EH (cell line): ENCODE measurements around the gene SRPX2.

Experiments
- DNase-seq: peaks from one replicate; pipeline ENCODE4 v3.0.0-alpha.2; 2015; ENCODE audit warnings: low read depth

Gene SRPX2

GRCh38 chrX:100649550-100650356 is 5.8 kb downstream of the SRPX2 start:
- DNase-seq: peak; percentile 89

- DNase-seq: no peak
Observed at GRCh38 chrX:100650841-100651240, 6.8 kb downstream of the SRPX2 start.

- no peak for DNase-seq
Observed at GRCh38 chrX:100652266-100652665, 8.3 kb downstream of the SRPX2 start.

- peak; percentile 37 for DNase-seq
Observed at GRCh38 chrX:100654261-100654660, 10.3 kb downstream of the SRPX2 start.

GRCh38 chrX:100658941-100659381 is 15.0 kb downstream of the SRPX2 start:
- no peak for DNase-seq

GRCh38 chrX:100659431-100660137 is 15.6 kb downstream of the SRPX2 start:
- no peak for DNase-seq

GRCh38 chrX:100662170-100662569 is 18.2 kb downstream of the SRPX2 start:
- DNase-seq: no peak

- DNase-seq: no peak
Observed at GRCh38 chrX:100662796-100663195, 18.8 kb downstream of the SRPX2 start.

- DNase-seq: no peak
Observed at GRCh38 chrX:100663642-100664041, 19.6 kb downstream of the SRPX2 start.

GRCh38 chrX:100672966-100673365 is 29.0 kb downstream of the SRPX2 start:
- DNase-seq: no peak

GRCh38 chrX:100673397-100673953 is 29.5 kb downstream of the SRPX2 start:
- DNase-seq: peak; percentile 78

- no peak for DNase-seq
Observed at GRCh38 chrX:100674705-100675104, 30.7 kb downstream of the SRPX2 start.

GRCh38 chrX:100677611-100678181 is 33.7 kb downstream of the SRPX2 start:
- no peak for DNase-seq

- peak; percentile 64 for DNase-seq
Observed at GRCh38 chrX:100680756-100681155, 36.8 kb downstream of the SRPX2 start.

- DNase-seq: peak; percentile 40
Observed at GRCh38 chrX:100681599-100681998, 37.6 kb downstream of the SRPX2 start.

GRCh38 chrX:100682939-100683338 is 38.9 kb downstream of the SRPX2 start:
- DNase-seq: no peak

- peak; percentile 72 for DNase-seq
Observed at GRCh38 chrX:100685284-100685996, 41.4 kb downstream of the SRPX2 start.

GRCh38 chrX:100685997-100686305 is 42.0 kb downstream of the SRPX2 start:
- no peak for DNase-seq

- DNase-seq: no peak
Observed at GRCh38 chrX:100687128-100687527, 43.1 kb downstream of the SRPX2 start.

- no peak for DNase-seq
Observed at GRCh38 chrX:100687546-100687945, 43.5 kb downstream of the SRPX2 start.

GRCh38 chrX:100695302-100695701 is 51.3 kb downstream of the SRPX2 start:
- DNase-seq: no peak

- DNase-seq: peak; percentile 5
Observed at GRCh38 chrX:100695991-100696390, 52.0 kb downstream of the SRPX2 start.
